Body of pancreas (tissue), 4 donors: ENCODE measurements around the gene ARSG. TPM values are rescaled to one million over a fixed set of nuclear protein-coding genes. Genes with fewer than 3 reads are reported as not detected.

Source experiments
- ATAC-seq: fragments of 150-250 bp; one replicate; pipeline ENCODE4 v1.9.1; 2016
- DNase-seq, 4 donors: peaks; one replicate each; pipeline ENCODE4 v3.0.0-alpha.2; 2019
- H3K27ac ChIP-seq, 4 donors: fragments of 200-600 bp; sonication (generic); 1 replicate in 3 of 4; 2 replicates in 1 of 4; pipeline versions ENCODE4 v1.5.1 to v1.6.1; 2016 to 2019; ENCODE audit warnings: mild to moderate bottlenecking in 1 of 4, mixed read lengths in 1 of 4, moderate library complexity in 1 of 4
- H3K27me3 ChIP-seq, 2 donors: fragments of 200-600 bp; sonication (generic); one replicate each; pipeline ENCODE4 v1.6.0; 2016; ENCODE audit warnings: mild to moderate bottlenecking in 1 of 2
- H3K36me3 ChIP-seq, 2 donors: fragments of 200-600 bp; sonication (generic); replicated peaks in 1 of 2; 2 replicates each; pipeline ENCODE4 v1.5.1; 2016; ENCODE audit warnings: low read depth in 2 of 2; ENCODE audit not compliant: insufficient read depth in 1 of 2
- H3K4me1 ChIP-seq: fragments of 200-600 bp; sonication (generic); one replicate; pipeline ENCODE4 v1.6.0; 2016
- H3K4me3 ChIP-seq, 2 donors: fragments of 200-600 bp; sonication (generic); 1 replicate in 1 of 2; 2 replicates in 1 of 2; pipeline ENCODE4 v1.5.1; 2016 to 2019
- H3K9me3 ChIP-seq, 3 donors: fragments of 200-600 bp; sonication (generic); 1 replicate in 2 of 3; 2 replicates in 1 of 3; pipeline ENCODE4 v1.5.1; 2016
- CTCF ChIP-seq, 7 experiments: fragments of 450-650 bp in 4 of 7; fragments of 200-600 bp in 3 of 7; sonication (generic) in 3 of 7; IDR thresholded peaks; one replicate each; pipeline ENCODE4 v1.5.1; 2016 to 2019; ENCODE audit warnings: antibody characterized with exemption in 7 of 7
- POLR2A ChIP-seq, 3 donors: fragments of 450-650 bp; IDR thresholded peaks; one replicate each; pipeline ENCODE4 v1.6.1; 2016; ENCODE audit warnings: antibody characterized with exemption in 3 of 3, mild to moderate bottlenecking in 2 of 3
- WGBS, 2 donors: methylation state at CpG; one replicate each; pipeline ENCODE4 v1.1.5; 2017; 5-methylcytosine and 5-hydroxymethylcytosine counted together
- intact Hi-C: fragments of 100-400 bp; cut with DNase I; formaldehyde crosslinking; loops from one replicate; pipeline ENCODE4 v1.15.1; 2023
- total RNA-seq, 2 donors: library from RNA; depleted of rRNA; stranded (reverse); fragments of >200 nt; gene quantifications; one replicate each; pipeline ENCODE4 v1.1.0, GENCODE V29; 2016

ARSG gene
- total RNA-seq, 2 donors from 2014 or later: 0.52 to 1.6 TPM

- no peaks in the 10 kb centered on the region for H3K27me3 ChIP-seq
- no peak for TF ChIP-seq POLR2A (IDR thresholded peaks at IDR 0.05)
- no peak for TF ChIP-seq CTCF (IDR thresholded peaks at IDR 0.05)
- H3K4me3 ChIP-seq: no peak overlapping the region
- no peaks in the 10 kb centered on the region for H3K36me3 ChIP-seq
- no peaks in the 10 kb centered on the region for H3K9me3 ChIP-seq
- peaks cover 35% of the 10 kb centered on the region for H3K4me1 ChIP-seq
- WGBS, 2 donors: 64 to 67% methylated on average over 3 of the region's 3 CpGs
- ATAC-seq: no peak
- DNase-seq: no peak
- H3K27ac ChIP-seq: peak overlapping the region; percentile 89 to 96 (median 92)
- intact Hi-C loops: no loop called here
Measured at GRCh38 chr17:68379177-68379510, 87.8 kb downstream of the ARSG start.

GRCh38 chr17:68379692-68380677, 88.7 kb downstream of the ARSG start:
- TF ChIP-seq CTCF (IDR thresholded peaks at IDR 0.05) (no peak), POLR2A (IDR thresholded peaks at IDR 0.05) (no peak)
- no peak overlapping the region for H3K4me3 ChIP-seq
- H3K27me3 ChIP-seq: no peaks in the 10 kb centered on the region
- H3K36me3 ChIP-seq: no peaks in the 10 kb centered on the region
- DNase-seq (no peak), ATAC-seq (no peak)
- intact Hi-C loops: no loop called here
- H3K9me3 ChIP-seq: no peaks in the 10 kb centered on the region
- peak overlapping the region in 3 of 4 donors; percentile 89 to 96 (median 94) for H3K27ac ChIP-seq
- 53 to 69% methylated on average over 11 of the region's 11 CpGs for WGBS, 2 donors
- H3K4me1 ChIP-seq: peaks cover 35% of the 10 kb centered on the region

GRCh38 chr17:68381076-68381900, 90.0 kb downstream of the ARSG start:
- no peak for ATAC-seq
- peak in 1 of 4 donors; percentile 66 for DNase-seq
- H3K4me1 ChIP-seq: peaks cover 43% of the 10 kb centered on the region
- no peak for TF ChIP-seq CTCF (IDR thresholded peaks at IDR 0.05)
- no peak for TF ChIP-seq POLR2A (IDR thresholded peaks at IDR 0.05)
- WGBS, 2 donors: 82 to 83% methylated on average over 15 of the region's 15 CpGs
- intact Hi-C loops: no loop called here
- H3K9me3 ChIP-seq: no peaks in the 10 kb centered on the region
- H3K4me3 ChIP-seq: no peak overlapping the region
- H3K27ac ChIP-seq: no peak overlapping the region
- no peaks in the 10 kb centered on the region for H3K36me3 ChIP-seq
- H3K27me3 ChIP-seq: no peaks in the 10 kb centered on the region

GRCh38 chr17:68382582-68383085, 91.3 kb downstream of the ARSG start:
- WGBS, 2 donors: 84 to 93% methylated on average over 3 of the region's 3 CpGs
- DNase-seq (no peak), ATAC-seq (no peak)
- no peaks in the 10 kb centered on the region for H3K9me3 ChIP-seq
- no peaks in the 10 kb centered on the region for H3K36me3 ChIP-seq
- peaks cover 46% of the 10 kb centered on the region for H3K4me1 ChIP-seq
- intact Hi-C loops: no loop called here
- no peak overlapping the region for H3K4me3 ChIP-seq
- H3K27ac ChIP-seq: no peak overlapping the region
- H3K27me3 ChIP-seq: no peaks in the 10 kb centered on the region
- TF ChIP-seq CTCF (IDR thresholded peaks at IDR 0.05) (no peak), POLR2A (IDR thresholded peaks at IDR 0.05) (no peak)
